Measurements from ENCODE around the gene ZNF787.
A peak's percentile ranks its signal among the peaks of the same experiment; 100 is the strongest.

Gene ZNF787

GRCh38 chr19:56121180-56122167 lies at the start of gene ZNF787:
Gene ZNF787, minus strand, starts transcription at chr19:56121295. Its CDS starts 18,078 bp downstream, at chr19:56103217.
- TF ChIP-seq CTCF (IDR thresholded peaks at IDR 0.05; ENCODE audit: borderline replicate concordance, control extremely low read depth, extremely low read depth, insufficient read depth, missing control alignments) = no peak
- DNase-seq (ENCODE audit: low spot score) = peak; percentile 97
- in situ Hi-C loops (cut with MboI; ENCODE audit: low sequenced_read_pairs, unreplicated experiment) = no loop called here

GRCh38 chr19:56170261-56170660 lies 49.2 kb upstream of the ZNF787 start:
- TF ChIP-seq CTCF (IDR thresholded peaks at IDR 0.05; ENCODE audit: borderline replicate concordance, control extremely low read depth, extremely low read depth, insufficient read depth, missing control alignments) = no peak
- no peak for DNase-seq (ENCODE audit: low spot score)
- in situ Hi-C loops (cut with MboI; ENCODE audit: low sequenced_read_pairs, unreplicated experiment) = loop anchor here (10.0 kb wide), 1 partner anchor 95 kb away; no protein-coding TSS in a partner anchor

GRCh38 chr19:56167064-56167578 lies 46.0 kb upstream of the ZNF787 start:
- in situ Hi-C loops (cut with MboI; ENCODE audit: low sequenced_read_pairs, unreplicated experiment) = no loop called here
- no peak for DNase-seq (ENCODE audit: low spot score)
- TF ChIP-seq CTCF (IDR thresholded peaks at IDR 0.05; ENCODE audit: borderline replicate concordance, control extremely low read depth, extremely low read depth, insufficient read depth, missing control alignments) = no peak

GRCh38 chr19:56163097-56163496 lies 42.0 kb upstream of the ZNF787 start:
- no peak for DNase-seq (ENCODE audit: low spot score)
- in situ Hi-C loops (cut with MboI; ENCODE audit: low sequenced_read_pairs, unreplicated experiment) = no loop called here
- no peak for TF ChIP-seq CTCF (IDR thresholded peaks at IDR 0.05; ENCODE audit: borderline replicate concordance, control extremely low read depth, extremely low read depth, insufficient read depth, missing control alignments)

- no peak for DNase-seq (ENCODE audit: low spot score)
- TF ChIP-seq CTCF (IDR thresholded peaks at IDR 0.05; ENCODE audit: borderline replicate concordance, control extremely low read depth, extremely low read depth, insufficient read depth, missing control alignments) = no peak
- in situ Hi-C loops (cut with MboI; ENCODE audit: low sequenced_read_pairs, unreplicated experiment) = no loop called here
Measured at GRCh38 chr19:56162258-56162657, 41.2 kb upstream of the ZNF787 start.

GRCh38 chr19:56161534-56161933 lies 40.4 kb upstream of the ZNF787 start:
- no peak for TF ChIP-seq CTCF (IDR thresholded peaks at IDR 0.05; ENCODE audit: borderline replicate concordance, control extremely low read depth, extremely low read depth, insufficient read depth, missing control alignments)
- in situ Hi-C loops (cut with MboI; ENCODE audit: low sequenced_read_pairs, unreplicated experiment) = no loop called here
- DNase-seq (ENCODE audit: low spot score) = no peak
